HG03280 (cell line): ENCODE data around the gene KRT222.

Source experiments
- ATAC-seq: cut with Tn5 transposase; IDR thresholded peaks from one replicate; pipeline ENCODE4 v1.9.1; 2021; ENCODE audit warnings: mild to moderate bottlenecking, moderate library complexity; ENCODE audit not compliant: unreplicated experiment

The KRT222 gene

GRCh38 chr17:40664582-40665333 is at the start of gene KRT222:
KRT222 (minus strand) TSS chr17:40665177; CDS start chr17:40665099, 78 bp downstream.
- no peak for ATAC-seq

GRCh38 chr17:40714473-40714872 is 49.5 kb upstream of the KRT222 start:
- ATAC-seq: no peak

- no peak for ATAC-seq
Observed at GRCh38 chr17:40707745-40708144, 42.8 kb upstream of the KRT222 start.

DNA sequence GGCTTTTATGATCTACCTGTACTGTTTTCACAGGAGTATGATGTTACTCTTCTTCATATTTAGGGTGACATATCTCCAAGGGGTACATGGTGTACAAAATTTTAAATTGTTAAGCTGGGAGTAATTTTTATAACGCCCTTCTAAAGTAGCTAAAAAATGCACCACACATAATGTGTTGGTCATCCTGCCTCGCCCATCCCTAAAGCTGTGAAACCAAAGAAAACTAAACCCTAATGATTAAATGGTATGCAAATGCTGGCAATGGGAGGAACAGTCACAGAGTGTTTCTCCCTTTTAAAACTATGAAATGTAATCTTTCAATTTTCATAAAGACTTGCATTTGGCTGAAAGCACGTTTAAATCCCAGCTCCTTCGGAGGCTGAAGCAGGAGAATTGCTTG is 40.6 kb upstream of the KRT222 start:
- ATAC-seq: no peak

- ATAC-seq: no peak
Observed at GRCh38 chr17:40703652-40704051, 38.7 kb upstream of the KRT222 start, which contains the start of gene KRT24. KRT24 (minus strand) TSS chr17:40703752; CDS start chr17:40703693, 59 bp downstream.

DNA sequence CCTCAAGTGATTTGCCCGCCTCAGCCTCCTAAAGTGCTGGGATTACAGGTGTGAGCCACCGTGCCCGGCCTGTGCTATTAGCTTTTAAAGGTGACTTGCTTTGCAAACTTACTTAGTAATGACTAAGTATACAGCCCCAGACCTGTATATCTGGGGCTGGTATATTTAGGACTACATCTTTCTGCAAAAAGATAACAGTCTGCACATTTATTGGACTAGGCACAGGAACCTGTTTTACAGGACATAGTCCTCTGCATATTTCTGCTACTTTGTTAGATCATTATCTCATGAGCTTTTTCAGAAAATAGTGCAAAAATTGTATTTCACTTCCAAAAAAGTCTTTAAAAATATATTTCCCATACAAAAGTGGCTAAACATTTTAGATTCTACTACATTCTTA is 37.3 kb upstream of the KRT222 start:
- no peak for ATAC-seq

GRCh38 chr17:40699853-40700252 is 34.9 kb upstream of the KRT222 start:
- no peak for ATAC-seq

GRCh38 chr17:40699371-40699770 is 34.4 kb upstream of the KRT222 start:
- ATAC-seq: no peak

- no peak for ATAC-seq
Observed at GRCh38 chr17:40697297-40697696, 32.3 kb upstream of the KRT222 start.

DNA sequence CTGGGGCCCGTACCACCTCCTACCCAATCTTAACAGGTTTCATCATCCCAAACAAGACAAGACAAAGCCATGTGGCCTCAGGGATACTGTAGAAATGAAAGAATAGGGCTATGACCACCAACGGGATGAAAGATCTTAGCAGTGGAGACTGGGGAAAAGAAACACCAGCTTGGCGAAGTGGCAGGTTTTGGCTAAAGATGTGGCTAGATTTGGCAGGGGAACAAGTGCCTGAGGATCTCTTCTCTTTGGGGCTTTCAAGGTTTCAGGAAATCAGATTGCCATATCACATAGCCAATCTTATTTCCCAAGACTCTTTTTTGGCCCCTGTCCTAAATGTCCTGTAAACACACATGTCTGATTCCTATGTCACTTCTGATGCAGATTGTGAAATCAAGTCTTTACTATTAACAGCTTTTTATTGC is 31.7 kb upstream of the KRT222 start:
- no peak for ATAC-seq

DNA sequence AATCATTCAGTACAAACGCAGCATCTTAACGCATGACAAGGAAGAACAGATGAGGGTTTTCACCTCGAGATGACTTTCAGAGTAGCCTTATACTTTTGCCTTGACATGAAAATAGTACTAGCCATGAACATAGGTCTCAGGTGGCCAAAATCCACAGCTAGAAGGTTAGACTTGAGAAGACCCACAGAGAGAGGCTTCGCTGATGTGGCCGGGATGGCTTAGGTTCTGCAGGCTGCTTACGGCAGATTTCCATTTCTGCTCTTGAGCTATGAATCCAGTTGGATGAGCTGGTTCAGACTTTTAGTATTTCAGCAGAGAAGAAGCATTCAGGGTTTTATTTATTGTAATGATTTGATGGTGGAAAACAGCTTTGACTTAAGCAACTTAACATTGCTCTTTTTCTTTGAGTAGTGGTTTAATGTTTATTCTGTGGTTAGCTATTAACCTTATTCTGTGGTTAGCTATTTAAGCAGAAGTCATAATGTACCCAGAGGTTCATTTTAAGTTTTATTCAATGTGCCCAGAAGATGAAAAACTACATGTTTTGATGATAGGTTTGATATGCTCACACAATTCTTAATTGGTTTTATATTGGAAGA is 31.0 kb upstream of the KRT222 start:
- no peak for ATAC-seq

DNA sequence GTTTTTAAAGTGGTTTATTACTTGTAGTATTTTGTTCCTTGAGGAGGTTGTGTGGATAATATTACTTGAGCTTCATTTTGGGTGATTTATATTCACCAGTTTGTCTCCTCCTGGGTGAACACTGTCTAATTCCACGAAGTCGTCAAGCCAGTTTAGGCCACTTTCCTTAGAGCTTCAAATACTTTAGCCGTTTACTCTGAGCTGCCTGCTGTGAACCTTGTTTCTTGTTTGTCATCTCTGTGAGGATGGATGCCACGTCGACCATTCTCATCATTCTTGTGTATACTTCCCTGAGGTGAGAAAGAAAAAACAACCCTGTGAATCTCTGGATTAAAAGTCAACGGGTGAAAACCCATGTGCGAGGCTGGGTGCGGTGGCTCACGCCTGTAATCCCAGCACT is 29.6 kb upstream of the KRT222 start:
- ATAC-seq: no peak

DNA sequence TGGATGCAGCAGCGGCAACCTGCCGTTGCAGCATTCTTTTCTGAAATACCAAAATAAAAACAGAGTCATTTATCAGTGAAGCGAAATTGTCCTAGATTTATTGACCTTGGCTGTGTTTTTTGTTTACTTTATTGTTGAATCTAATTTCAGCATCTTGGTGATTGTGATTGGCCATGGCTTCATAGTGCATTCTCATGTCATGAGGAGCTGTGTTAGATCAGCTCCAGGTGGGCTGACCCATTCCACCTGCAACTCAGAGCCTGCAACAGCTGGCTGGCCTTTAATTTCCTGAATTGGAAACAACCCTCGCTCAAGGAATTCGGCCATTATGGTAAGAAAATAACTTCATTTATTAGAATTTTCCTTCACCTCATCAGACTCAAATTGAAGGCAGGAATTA is 22.1 kb upstream of the KRT222 start:
- ATAC-seq: no peak

DNA sequence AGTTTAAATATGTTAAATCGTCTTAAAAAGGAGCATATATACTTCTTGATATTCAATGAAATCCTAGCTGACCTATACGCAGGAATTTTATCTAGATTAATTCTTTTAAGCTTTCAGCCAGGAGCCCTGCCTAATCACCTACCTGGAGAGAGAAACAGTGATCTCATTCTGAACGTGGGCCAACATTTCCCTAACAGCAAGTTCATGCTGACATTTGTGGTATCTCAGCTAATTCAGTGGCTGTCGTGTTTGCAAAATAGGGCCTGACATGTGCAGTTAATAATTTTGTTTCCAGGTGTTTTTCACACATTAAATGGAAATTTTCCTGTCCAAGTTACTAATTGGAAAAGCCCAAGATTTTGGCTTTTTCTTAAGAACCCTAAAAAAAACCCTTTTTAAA is 21.2 kb upstream of the KRT222 start:
- no peak for ATAC-seq

GRCh38 chr17:40680998-40681397 is 16.0 kb upstream of the KRT222 start:
- ATAC-seq: no peak

DNA sequence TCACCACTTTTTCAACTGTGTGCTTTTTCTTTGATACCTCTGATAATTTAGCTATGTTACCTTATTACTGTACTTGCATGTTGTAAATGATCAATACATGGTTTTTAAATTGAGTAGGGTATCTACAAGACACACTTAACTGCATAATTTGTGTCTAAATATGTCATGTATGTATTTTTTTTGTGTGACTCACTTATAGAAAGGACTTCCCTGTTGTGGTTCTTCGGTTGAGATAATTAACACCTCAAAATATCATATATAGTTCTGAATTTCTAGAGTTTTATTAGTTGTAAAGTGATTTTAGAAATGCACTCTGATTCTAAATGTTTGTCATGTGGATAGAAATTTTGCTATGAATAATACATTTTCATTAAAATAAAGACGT is 14.5 kb upstream of the KRT222 start:
- no peak for ATAC-seq

DNA sequence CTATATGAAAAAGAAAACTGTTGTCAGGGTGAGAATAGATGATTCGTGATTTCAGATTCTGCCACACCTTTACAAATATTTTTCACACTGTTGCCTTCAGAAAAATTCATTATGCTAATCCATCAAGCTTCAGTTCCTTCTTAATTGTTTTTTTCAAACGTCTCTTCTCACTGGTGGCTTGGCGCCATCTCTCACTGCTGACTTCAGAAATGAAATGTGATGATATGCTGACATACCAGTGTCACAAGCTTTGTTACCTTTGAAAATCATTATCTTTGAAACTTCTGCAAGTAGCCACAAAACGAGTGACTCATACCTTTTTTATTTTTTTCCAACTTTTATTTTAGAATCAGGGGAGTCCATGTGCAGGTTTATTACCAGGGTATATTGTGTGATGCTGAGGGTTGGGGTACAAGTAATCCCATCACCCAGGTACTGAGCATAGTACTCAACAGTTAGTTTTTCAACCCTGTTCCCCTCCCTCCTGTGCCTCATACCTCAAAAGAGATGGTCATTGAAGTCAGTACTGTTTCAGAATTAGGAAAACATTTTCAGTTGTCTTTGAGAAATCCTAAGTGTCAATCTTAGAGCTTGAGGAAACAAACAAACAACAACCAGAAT is 14.0 kb upstream of the KRT222 start:
- ATAC-seq: no peak

- no peak for ATAC-seq
Observed at GRCh38 chr17:40675905-40676304, 10.9 kb upstream of the KRT222 start.

DNA sequence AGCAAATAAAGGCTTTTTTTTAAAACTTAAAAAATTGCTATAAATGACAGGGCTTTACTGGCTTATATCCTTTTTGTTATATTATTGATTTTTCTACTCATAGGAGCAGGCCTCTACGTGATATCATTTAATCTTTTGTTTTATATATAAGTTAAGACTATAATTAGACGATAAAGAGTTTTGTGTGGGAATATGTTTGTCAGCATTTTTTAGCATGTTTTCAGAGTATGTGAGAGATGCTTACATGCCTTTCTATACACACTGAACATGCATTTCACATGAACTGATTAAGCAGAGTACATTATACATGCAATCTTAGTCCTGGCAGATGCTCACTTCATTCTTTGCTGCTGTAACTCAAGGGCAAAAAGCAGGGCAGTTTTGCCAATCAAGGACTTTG is 7.7 kb upstream of the KRT222 start:
- ATAC-seq: no peak

- ATAC-seq: no peak
Observed at GRCh38 chr17:40671282-40671681, 6.3 kb upstream of the KRT222 start.

DNA sequence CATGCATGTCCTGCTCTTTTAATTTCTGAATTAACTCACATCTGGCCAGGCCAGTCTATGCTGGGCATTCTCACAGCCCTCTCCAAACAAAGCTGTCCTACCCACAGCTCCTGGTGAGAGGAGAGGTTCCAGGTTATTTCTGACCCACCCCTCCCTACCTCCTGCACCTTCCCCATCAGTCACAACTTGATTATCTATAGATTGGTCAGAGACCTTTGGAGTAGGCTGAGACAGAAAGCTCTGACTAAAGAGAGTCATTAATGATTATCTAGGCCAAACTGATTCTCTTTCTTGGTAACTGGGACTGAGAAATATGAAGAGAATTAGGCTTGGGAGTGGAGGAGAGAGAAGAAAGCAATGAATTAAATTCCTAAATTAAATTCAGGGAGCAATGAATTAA is 1.4 kb upstream of the KRT222 start:
- ATAC-seq: no peak

DNA sequence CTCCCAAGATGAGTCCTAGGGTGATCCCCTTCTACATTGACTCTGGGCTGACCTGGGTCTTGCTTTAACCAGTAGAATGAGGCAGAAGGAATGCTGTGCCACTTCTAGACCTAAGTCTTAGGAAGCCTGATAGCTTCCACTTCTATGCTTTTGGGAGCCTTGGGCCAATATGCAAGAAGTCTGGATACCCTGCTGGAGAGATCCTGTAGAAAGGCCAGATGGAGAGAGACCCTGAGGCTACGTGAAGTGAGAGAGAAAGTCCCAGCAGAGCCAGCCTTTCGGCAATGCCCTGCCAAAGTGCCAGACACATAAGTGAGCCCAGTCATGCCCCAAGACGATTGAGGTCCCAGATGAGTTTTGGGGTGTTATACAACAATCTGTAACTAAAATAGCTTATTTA is 1.7 kb downstream of the KRT222 start:
- ATAC-seq: no peak
